ENCODE measurements around the gene ACER3.
A peak's percentile ranks its signal among the peaks of the same experiment; 100 is the strongest.

ACER3 gene

GRCh38 chr11:76832361-76832760 lies 28.4 kb upstream of the ACER3 start:
- Histone ChIP-seq H3K4me3 (ENCODE audit: low read depth, low read length) (no peak overlapping the region), H3K79me2 (no peaks in the 10 kb centered on the region), H3K9me3 (ENCODE audit: control insufficient read depth, low read length) (no peaks in the 10 kb centered on the region), H3K9ac (no peak overlapping the region), H3K27me3 (ENCODE audit: control insufficient read depth, insufficient read depth, low read length) (no peaks in the 10 kb centered on the region), H3K27ac (no peak overlapping the region), H3K4me2 (ENCODE audit: low read length) (no peak overlapping the region), H3K36me3 (ENCODE audit: control insufficient read depth, insufficient read depth, low read length) (no peaks in the 10 kb centered on the region), H2AFZ (no peak overlapping the region), H3K4me1 (no peaks in the 10 kb centered on the region)
- TF ChIP-seq, protein P1, sequence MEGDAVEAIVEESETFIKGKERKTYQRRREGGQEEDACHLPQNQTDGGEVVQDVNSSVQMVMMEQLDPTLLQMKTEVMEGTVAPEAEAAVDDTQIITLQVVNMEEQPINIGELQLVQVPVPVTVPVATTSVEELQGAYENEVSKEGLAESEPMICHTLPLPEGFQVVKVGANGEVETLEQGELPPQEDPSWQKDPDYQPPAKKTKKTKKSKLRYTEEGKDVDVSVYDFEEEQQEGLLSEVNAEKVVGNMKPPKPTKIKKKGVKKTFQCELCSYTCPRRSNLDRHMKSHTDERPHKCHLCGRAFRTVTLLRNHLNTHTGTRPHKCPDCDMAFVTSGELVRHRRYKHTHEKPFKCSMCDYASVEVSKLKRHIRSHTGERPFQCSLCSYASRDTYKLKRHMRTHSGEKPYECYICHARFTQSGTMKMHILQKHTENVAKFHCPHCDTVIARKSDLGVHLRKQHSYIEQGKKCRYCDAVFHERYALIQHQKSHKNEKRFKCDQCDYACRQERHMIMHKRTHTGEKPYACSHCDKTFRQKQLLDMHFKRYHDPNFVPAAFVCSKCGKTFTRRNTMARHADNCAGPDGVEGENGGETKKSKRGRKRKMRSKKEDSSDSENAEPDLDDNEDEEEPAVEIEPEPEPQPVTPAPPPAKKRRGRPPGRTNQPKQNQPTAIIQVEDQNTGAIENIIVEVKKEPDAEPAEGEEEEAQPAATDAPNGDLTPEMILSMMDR (IDR thresholded peaks at IDR 0.05), result no peak

DNA sequence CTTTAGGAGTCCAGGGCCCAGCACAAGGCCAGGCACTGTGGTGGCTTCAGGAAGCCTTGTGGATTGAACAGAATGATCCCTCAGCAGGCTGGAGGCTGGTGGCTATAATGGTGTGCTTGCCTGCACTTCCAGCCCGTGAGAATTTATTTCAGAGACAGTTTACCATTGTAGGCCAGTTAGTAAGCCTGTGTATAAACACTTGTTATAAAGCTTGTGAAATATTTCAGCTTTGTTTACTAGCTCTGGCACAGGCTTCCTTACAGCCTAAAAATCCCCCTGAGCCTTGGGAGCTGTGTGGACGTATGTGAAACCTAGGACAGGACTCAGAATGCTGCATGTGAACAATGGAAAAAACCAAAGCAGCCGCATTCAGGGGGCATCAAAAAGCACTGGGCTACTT lies 26.6 kb upstream of the ACER3 start:
- no peak overlapping the region for H3K9ac ChIP-seq
- TF ChIP-seq, protein P1 (IDR thresholded peaks at IDR 0.05), result no peak
- no peaks in the 10 kb centered on the region for H3K4me1 ChIP-seq
- no peaks in the 10 kb centered on the region for H3K79me2 ChIP-seq
- no peaks in the 10 kb centered on the region for H3K36me3 ChIP-seq (ENCODE audit: control insufficient read depth, insufficient read depth, low read length)
- H3K27me3 ChIP-seq (ENCODE audit: control insufficient read depth, insufficient read depth, low read length), result no peaks in the 10 kb centered on the region
- H2AFZ ChIP-seq, result no peak overlapping the region
- H3K4me2 ChIP-seq (ENCODE audit: low read length), result no peak overlapping the region
- H3K9me3 ChIP-seq (ENCODE audit: control insufficient read depth, low read length), result no peaks in the 10 kb centered on the region
- no peak overlapping the region for H3K4me3 ChIP-seq (ENCODE audit: low read depth, low read length)
- H3K27ac ChIP-seq, result no peak overlapping the region

- Histone ChIP-seq H3K4me3 (ENCODE audit: low read depth, low read length) (no peak overlapping the region), H3K9me3 (ENCODE audit: control insufficient read depth, low read length) (no peaks in the 10 kb centered on the region), H2AFZ (no peak overlapping the region), H3K4me2 (ENCODE audit: low read length) (no peak overlapping the region), H3K79me2 (no peaks in the 10 kb centered on the region), H3K27me3 (ENCODE audit: control insufficient read depth, insufficient read depth, low read length) (no peaks in the 10 kb centered on the region), H3K9ac (no peak overlapping the region), H3K36me3 (ENCODE audit: control insufficient read depth, insufficient read depth, low read length) (no peaks in the 10 kb centered on the region), H3K27ac (no peak overlapping the region), H3K4me1 (no peaks in the 10 kb centered on the region)
- TF ChIP-seq, protein P1 (IDR thresholded peaks at IDR 0.05), result no peak
These were observed 25.7 kb upstream of the ACER3 start for GRCh38 chr11:76835036-76835435.

- peak overlapping the region; percentile 44 for H3K27ac ChIP-seq
These were observed 24.6 kb upstream of the ACER3 start for GRCh38 chr11:76835928-76836612.

More at GRCh38 chr11:76835928-76836612, 24.6 kb upstream of the ACER3 start:
- Histone ChIP-seq H2AFZ (no peak overlapping the region), H3K79me2 (no peaks in the 10 kb centered on the region), H3K4me1 (no peaks in the 10 kb centered on the region), H3K9ac (no peak overlapping the region), H3K36me3 (ENCODE audit: control insufficient read depth, insufficient read depth, low read length) (no peaks in the 10 kb centered on the region), H3K4me3 (ENCODE audit: low read depth, low read length) (no peak overlapping the region), H3K9me3 (ENCODE audit: control insufficient read depth, low read length) (no peaks in the 10 kb centered on the region), H3K27me3 (ENCODE audit: control insufficient read depth, insufficient read depth, low read length) (no peaks in the 10 kb centered on the region), H3K4me2 (ENCODE audit: low read length) (no peak overlapping the region)
- TF ChIP-seq, protein P1 (IDR thresholded peaks at IDR 0.05), result no peak
